ENCODE results near the gene EHBP1L1. TPM values are rescaled to one million over a fixed set of nuclear protein-coding genes. Genes with fewer than 3 reads are reported as not detected.

Gene EHBP1L1
- polyA plus RNA-seq, 1 donor from 2014 or later: 18.3 TPM

DNA sequence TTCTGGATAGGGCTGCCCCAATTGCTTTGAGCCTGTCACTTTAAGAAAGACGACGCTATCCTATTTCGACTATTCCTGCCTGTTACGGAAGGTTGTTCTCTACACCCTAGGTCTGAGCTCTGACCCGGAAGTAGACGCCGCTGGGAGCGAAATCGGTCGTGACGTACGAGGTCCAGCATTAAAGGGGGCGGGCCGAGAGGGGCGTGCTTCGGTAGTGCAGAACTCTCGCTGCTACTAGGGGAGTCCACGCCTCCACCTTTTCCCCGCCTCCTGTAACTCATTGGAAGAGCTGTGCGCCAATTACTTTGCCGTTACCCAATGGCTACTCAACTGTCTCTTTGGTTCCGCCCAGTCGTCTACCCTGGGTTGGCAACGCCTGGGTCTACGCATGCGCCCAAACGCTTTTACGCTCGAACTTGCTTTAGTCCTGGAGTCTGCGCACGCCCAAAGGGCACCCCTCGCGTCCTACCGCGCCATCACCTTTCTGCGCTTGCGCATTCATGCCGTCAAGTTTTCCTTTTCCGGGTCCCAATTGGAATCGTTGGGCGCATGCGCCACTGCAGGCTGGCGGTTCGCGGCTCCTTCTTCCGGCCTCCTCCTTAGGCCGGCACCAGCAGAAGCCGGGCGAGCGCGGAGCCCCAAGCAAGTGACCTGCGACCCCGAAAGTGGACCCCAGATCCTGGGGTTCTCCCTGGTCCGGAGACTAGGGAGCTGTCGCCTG lies 39.5 kb downstream of the EHBP1L1 start, which contains the start of gene PCNX3:
Gene PCNX3, plus strand, starts transcription at position 548 of the 721 bp plus-strand sequence. CDS start 536 bp downstream, outside the sequence.
- no peaks in the 10 kb centered on the region for H3F3A ChIP-seq (ENCODE audit: insufficient read depth, low read length, poor library complexity, severe bottlenecking)
- peak within 1 kb of the TSS; percentile 84 for H3K4me2 ChIP-seq (ENCODE audit: low read length)
- no peaks in the 10 kb centered on the region for H4K20me1 ChIP-seq (ENCODE audit: insufficient read depth)
- H3K27ac ChIP-seq (ENCODE audit: low read length): peak within 1 kb of the TSS; percentile 66
- H3K27me3 ChIP-seq (ENCODE audit: insufficient read depth, low read depth, low read length): no peaks in the 10 kb centered on the region
- peak within 1 kb of the TSS; percentile 76 for H3K9ac ChIP-seq (ENCODE audit: low read length)
- H3K4me3 ChIP-seq (ENCODE audit: low read length): peak within 1 kb of the TSS; percentile 81
- H3K36me3 ChIP-seq (ENCODE audit: insufficient read depth, low read length): no peaks in the 10 kb centered on the region
- no peaks in the 10 kb centered on the region for H3K9me3 ChIP-seq (ENCODE audit: low read length)
- H3K79me2 ChIP-seq (replicated peaks; ENCODE audit: insufficient read depth, low read length): peaks cover 18% of the 10 kb centered on the region
- no peaks in the 10 kb centered on the region for H3K9me2 ChIP-seq (ENCODE audit: insufficient read depth, low read length)
- H2AFZ ChIP-seq (ENCODE audit: low read depth, low read length): peak within 1 kb of the TSS; percentile 31
- TF ChIP-seq MXI1 (conservative IDR thresholded peaks at IDR 0.05; ENCODE audit: poor library complexity, severe bottlenecking) (peak; percentile 76), POLR2AphosphoS5 (IDR thresholded peaks at IDR 0.05) (peak; percentile 34), EP300 (conservative IDR thresholded peaks at IDR 0.05; ENCODE audit: poor library complexity, severe bottlenecking) (peak; percentile 69), RAD21 (conservative IDR thresholded peaks at IDR 0.05) (no peak)
- TF ChIP-seq, protein P1, sequence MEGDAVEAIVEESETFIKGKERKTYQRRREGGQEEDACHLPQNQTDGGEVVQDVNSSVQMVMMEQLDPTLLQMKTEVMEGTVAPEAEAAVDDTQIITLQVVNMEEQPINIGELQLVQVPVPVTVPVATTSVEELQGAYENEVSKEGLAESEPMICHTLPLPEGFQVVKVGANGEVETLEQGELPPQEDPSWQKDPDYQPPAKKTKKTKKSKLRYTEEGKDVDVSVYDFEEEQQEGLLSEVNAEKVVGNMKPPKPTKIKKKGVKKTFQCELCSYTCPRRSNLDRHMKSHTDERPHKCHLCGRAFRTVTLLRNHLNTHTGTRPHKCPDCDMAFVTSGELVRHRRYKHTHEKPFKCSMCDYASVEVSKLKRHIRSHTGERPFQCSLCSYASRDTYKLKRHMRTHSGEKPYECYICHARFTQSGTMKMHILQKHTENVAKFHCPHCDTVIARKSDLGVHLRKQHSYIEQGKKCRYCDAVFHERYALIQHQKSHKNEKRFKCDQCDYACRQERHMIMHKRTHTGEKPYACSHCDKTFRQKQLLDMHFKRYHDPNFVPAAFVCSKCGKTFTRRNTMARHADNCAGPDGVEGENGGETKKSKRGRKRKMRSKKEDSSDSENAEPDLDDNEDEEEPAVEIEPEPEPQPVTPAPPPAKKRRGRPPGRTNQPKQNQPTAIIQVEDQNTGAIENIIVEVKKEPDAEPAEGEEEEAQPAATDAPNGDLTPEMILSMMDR (IDR thresholded peaks at IDR 0.05; ENCODE audit: poor library complexity, severe bottlenecking): peak; percentile 34

GRCh38 chr11:65615950-65616574 lies 40.2 kb downstream of the EHBP1L1 start:
- H3K4me2 ChIP-seq (ENCODE audit: low read length): peak overlapping the region; percentile 84
- H3F3A ChIP-seq (ENCODE audit: insufficient read depth, low read length, poor library complexity, severe bottlenecking): no peaks in the 10 kb centered on the region
- peak overlapping the region; percentile 66 for H3K27ac ChIP-seq (ENCODE audit: low read length)
- TF ChIP-seq EP300 (conservative IDR thresholded peaks at IDR 0.05; ENCODE audit: poor library complexity, severe bottlenecking) (no peak), REST (IDR thresholded peaks at IDR 0.05; ENCODE audit: borderline replicate concordance) (no peak), EZH2 (IDR thresholded peaks at IDR 0.05; ENCODE audit: borderline replicate concordance, insufficient read depth, low read length, poor library complexity, severe bottlenecking) (no peak), SMC3 (conservative IDR thresholded peaks at IDR 0.05; ENCODE audit: poor library complexity) (no peak), MXI1 (conservative IDR thresholded peaks at IDR 0.05; ENCODE audit: poor library complexity, severe bottlenecking) (no peak), RAD21 (conservative IDR thresholded peaks at IDR 0.05) (no peak), TAF1 (IDR thresholded peaks at IDR 0.05; ENCODE audit: low read depth) (no peak)
- TF ChIP-seq, protein P1 (IDR thresholded peaks at IDR 0.05; ENCODE audit: poor library complexity, severe bottlenecking): no peak
- H3K9ac ChIP-seq (ENCODE audit: low read length): peak overlapping the region; percentile 76
- no peaks in the 10 kb centered on the region for H4K20me1 ChIP-seq (ENCODE audit: insufficient read depth)
- H2AFZ ChIP-seq (ENCODE audit: low read depth, low read length): no peak overlapping the region
- no peaks in the 10 kb centered on the region for H3K27me3 ChIP-seq (ENCODE audit: insufficient read depth, low read depth, low read length)
- no peaks in the 10 kb centered on the region for H3K9me3 ChIP-seq (ENCODE audit: low read length)
- no peaks in the 10 kb centered on the region for H3K36me3 ChIP-seq (ENCODE audit: insufficient read depth, low read length)
- H3K9me2 ChIP-seq (ENCODE audit: insufficient read depth, low read length): no peaks in the 10 kb centered on the region
- H3K79me2 ChIP-seq (replicated peaks; ENCODE audit: insufficient read depth, low read length): peaks cover 18% of the 10 kb centered on the region
- peak overlapping the region; percentile 81 for H3K4me3 ChIP-seq (ENCODE audit: low read length)

Measured in neural cell (in vitro differentiated cells).